IPS-18c (cell line): ENCODE results near the gene RNF166.
"Not testable (repeated sequence)": the region's sequence is repeated elsewhere in the genome, so short reads cannot be mapped to it uniquely, and the experiment has no call there.

ENCODE experiments used
- H3K4me3 ChIP-seq: 2 replicates; pipeline ENCODE4 v1.7.0; 2013; ENCODE audit warnings: low read depth, mild to moderate bottlenecking, low read length, moderate library complexity; ENCODE audit not compliant: insufficient read depth
- H3K9me3 ChIP-seq: one replicate; pipeline ENCODE4 v1.6.1; 2013; ENCODE audit warnings: mild to moderate bottlenecking, low read length, moderate library complexity; ENCODE audit not compliant: control insufficient read depth, insufficient read depth

The RNF166 gene

GRCh38 chr16:88673716-88674379 lies 32.4 kb downstream of the RNF166 start:
- Histone ChIP-seq H3K9me3 (no peaks in the 10 kb centered on the region), H3K4me3 (no peak overlapping the region)

GRCh38 chr16:88672776-88673175 lies 33.4 kb downstream of the RNF166 start:
- H3K9me3 ChIP-seq: no peaks in the 10 kb centered on the region
- H3K4me3 ChIP-seq: no peak overlapping the region

GRCh38 chr16:88671806-88672205 lies 34.4 kb downstream of the RNF166 start:
- Histone ChIP-seq H3K4me3 (no peak overlapping the region), H3K9me3 (no peaks in the 10 kb centered on the region)

GRCh38 chr16:88669980-88670379 lies 36.2 kb downstream of the RNF166 start:
- no peaks in the 10 kb centered on the region for H3K9me3 ChIP-seq

GRCh38 chr16:88669493-88669892 lies 36.7 kb downstream of the RNF166 start:
- not testable (repeated sequence) for H3K9me3 ChIP-seq

More at GRCh38 chr16:88669980-88670379, 36.2 kb downstream of the RNF166 start:
- no peak overlapping the region for H3K4me3 ChIP-seq

GRCh38 chr16:88667461-88667860 lies 38.7 kb downstream of the RNF166 start:
- Histone ChIP-seq H3K4me3 (no peak overlapping the region), H3K9me3 (no peaks in the 10 kb centered on the region)

More at GRCh38 chr16:88669493-88669892, 36.7 kb downstream of the RNF166 start:
- H3K4me3 ChIP-seq: not testable (repeated sequence)

- H3K4me3 ChIP-seq: no peak overlapping the region
- H3K9me3 ChIP-seq: no peaks in the 10 kb centered on the region
Measured at GRCh38 chr16:88665570-88665969, 40.6 kb downstream of the RNF166 start.

GRCh38 chr16:88665148-88665547 lies 41.1 kb downstream of the RNF166 start:
- Histone ChIP-seq H3K4me3 (no peak overlapping the region), H3K9me3 (no peaks in the 10 kb centered on the region)

- Histone ChIP-seq H3K4me3 (peak within 1 kb of the TSS; percentile 99), H3K9me3 (no peaks in the 10 kb centered on the region)
Measured at GRCh38 chr16:88662843-88663606, 43.2 kb downstream of the RNF166 start, which contains the start of gene MVD. TSS of gene MVD (minus strand) at chr16:88663091. CDS start at chr16:88663080, 11 bp downstream.

GRCh38 chr16:88662222-88662842 lies 43.9 kb downstream of the RNF166 start:
- no peaks in the 10 kb centered on the region for H3K9me3 ChIP-seq

GRCh38 chr16:88661468-88661867 lies 44.7 kb downstream of the RNF166 start:
- Histone ChIP-seq H3K4me3 (no peak overlapping the region), H3K9me3 (no peaks in the 10 kb centered on the region)

More at GRCh38 chr16:88662222-88662842, 43.9 kb downstream of the RNF166 start:
- peak overlapping the region; percentile 99 for H3K4me3 ChIP-seq

- no peak overlapping the region for H3K4me3 ChIP-seq
- H3K9me3 ChIP-seq: no peaks in the 10 kb centered on the region
Measured at GRCh38 chr16:88659160-88659559, 47.0 kb downstream of the RNF166 start.

GRCh38 chr16:88658714-88659113 lies 47.5 kb downstream of the RNF166 start:
- H3K4me3 ChIP-seq: no peak overlapping the region

GRCh38 chr16:88657371-88657770 lies 48.8 kb downstream of the RNF166 start:
- no peaks in the 10 kb centered on the region for H3K9me3 ChIP-seq
- H3K4me3 ChIP-seq: no peak overlapping the region

More at GRCh38 chr16:88658714-88659113, 47.5 kb downstream of the RNF166 start:
- H3K9me3 ChIP-seq: no peaks in the 10 kb centered on the region

- no peaks in the 10 kb centered on the region for H3K9me3 ChIP-seq
- no peak overlapping the region for H3K4me3 ChIP-seq
Measured at GRCh38 chr16:88656291-88656980, 49.8 kb downstream of the RNF166 start.

GRCh38 chr16:88655733-88656281 lies 50.4 kb downstream of the RNF166 start:
- Histone ChIP-seq H3K9me3 (no peaks in the 10 kb centered on the region), H3K4me3 (no peak overlapping the region)
